Upper lobe of left lung (tissue), 4 donors: ENCODE measurements around the gene ZDHHC9.

Experiments
- EP300 ChIP-seq, 4 donors: sonication (generic); formaldehyde crosslinking; IDR thresholded peaks; one replicate each; pipeline ENCODE4 v1.5.1; 2017; ENCODE audit warnings: antibody characterized with exemption in 4 of 4, control low read depth in 2 of 4
- POLR2A ChIP-seq, 4 donors: fragments of 450-650 bp; IDR thresholded peaks; one replicate each; pipeline ENCODE4 v1.5.1; 2016 to 2017; ENCODE audit warnings: antibody characterized with exemption in 4 of 4, mild to moderate bottlenecking in 2 of 4
- TF ChIP-seq, protein P1 (sequence below), 6 experiments: fragments of 450-650 bp in 4 of 6; fragments of 200-600 bp in 2 of 6; sonication (generic) in 2 of 6; IDR thresholded peaks; one replicate each; pipeline ENCODE4 v1.5.1; 2016 to 2019; ENCODE audit warnings: antibody characterized with exemption in 6 of 6

DNA sequence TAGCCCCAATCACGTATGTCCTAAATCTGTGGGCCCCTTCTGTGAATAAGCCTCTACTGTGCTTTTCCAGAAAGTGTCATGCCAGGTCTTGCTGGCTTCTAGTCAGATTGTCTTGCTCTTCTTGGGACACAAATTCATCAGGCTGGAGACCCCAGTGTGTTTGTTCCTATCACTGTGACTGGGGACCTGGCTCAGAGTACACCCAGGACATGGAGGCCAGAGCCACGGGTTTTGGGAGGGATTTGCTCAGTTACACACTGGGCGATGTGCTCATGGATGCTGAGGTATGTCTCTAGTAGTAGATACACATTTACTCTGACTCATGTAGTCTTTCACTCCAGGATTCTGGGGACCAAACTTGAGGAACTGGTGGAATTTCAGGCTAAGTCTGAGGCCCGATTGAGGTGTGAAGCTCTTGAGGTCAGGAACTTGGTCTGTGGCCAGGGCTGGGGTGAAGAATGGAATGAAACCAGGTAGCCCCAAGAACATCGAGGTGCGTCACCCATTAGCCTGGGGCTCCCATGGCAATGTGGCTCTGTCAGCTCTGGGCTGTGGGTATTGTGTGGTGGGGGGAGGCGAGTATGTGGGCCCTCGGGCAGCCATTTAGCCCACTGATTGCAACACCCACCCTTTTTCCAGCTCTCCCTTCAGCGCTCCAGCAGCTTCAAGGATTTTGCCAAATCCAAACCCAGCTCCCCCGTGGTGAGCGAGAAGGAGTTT lies 56.2 kb downstream of the ZDHHC9 start:
- TF ChIP-seq, protein P1, sequence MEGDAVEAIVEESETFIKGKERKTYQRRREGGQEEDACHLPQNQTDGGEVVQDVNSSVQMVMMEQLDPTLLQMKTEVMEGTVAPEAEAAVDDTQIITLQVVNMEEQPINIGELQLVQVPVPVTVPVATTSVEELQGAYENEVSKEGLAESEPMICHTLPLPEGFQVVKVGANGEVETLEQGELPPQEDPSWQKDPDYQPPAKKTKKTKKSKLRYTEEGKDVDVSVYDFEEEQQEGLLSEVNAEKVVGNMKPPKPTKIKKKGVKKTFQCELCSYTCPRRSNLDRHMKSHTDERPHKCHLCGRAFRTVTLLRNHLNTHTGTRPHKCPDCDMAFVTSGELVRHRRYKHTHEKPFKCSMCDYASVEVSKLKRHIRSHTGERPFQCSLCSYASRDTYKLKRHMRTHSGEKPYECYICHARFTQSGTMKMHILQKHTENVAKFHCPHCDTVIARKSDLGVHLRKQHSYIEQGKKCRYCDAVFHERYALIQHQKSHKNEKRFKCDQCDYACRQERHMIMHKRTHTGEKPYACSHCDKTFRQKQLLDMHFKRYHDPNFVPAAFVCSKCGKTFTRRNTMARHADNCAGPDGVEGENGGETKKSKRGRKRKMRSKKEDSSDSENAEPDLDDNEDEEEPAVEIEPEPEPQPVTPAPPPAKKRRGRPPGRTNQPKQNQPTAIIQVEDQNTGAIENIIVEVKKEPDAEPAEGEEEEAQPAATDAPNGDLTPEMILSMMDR (IDR thresholded peaks at IDR 0.05), result no peak
- TF ChIP-seq POLR2A (IDR thresholded peaks at IDR 0.05) (no peak), EP300 (IDR thresholded peaks at IDR 0.05) (no peak)
